HepG2 (cell line): ENCODE results near the gene FAS. TPM values are rescaled to one million over a fixed set of nuclear protein-coding genes. Genes with fewer than 3 reads are reported as not detected.

ENCODE experiments used
- ATAC-seq: fragments of 200-7000 bp; cut with Tn5 transposase; 3 replicates; pipeline ENCODE4 v1.9.1; 2020; ENCODE audit warnings: mild to moderate bottlenecking, moderate library complexity
- BruUV-seq: library from RNA; stranded (reverse); fragments of 400-500 nt; replicated peaks from 2 replicates; lab custom pipeline; 2021; lab: Mats Ljungman, UMichigan
- CTCF ChIA-PET: fragments of 300-600 bp; formaldehyde crosslinking; extraction: SDS; loops from one replicate; lab custom pipeline; 2021; ENCODE audit warnings: low total read pairs, inconsistent platforms, low intra/inter-chr PET ratio; lab: Yijun Ruan, JAX
- POLR2A ChIA-PET: fragments of 350-600 bp; sonication (Branson Sonifier 250); formaldehyde crosslinking; loops from one replicate; lab custom pipeline; 2020; ENCODE audit warnings: antibody characterized with exemption, inconsistent platforms; lab: Yijun Ruan, JAX
- DNase-seq: peaks from one replicate; pipeline ENCODE4 v3.0.0-alpha.2; 2015; ENCODE audit warnings: low spot score
- FAIRE-seq: peaks from 3 replicates; lab custom pipeline; 2011; peaks lifted over from hg19 to GRCh38; lab: Jason Lieb, UNC
- H2AFZ ChIP-seq: one replicate; pipeline ENCODE4 v1.6.1; 2011; ENCODE audit warnings: low read length, inconsistent platforms
- H3K27ac ChIP-seq: fragments of 300-600 bp; 3 replicates; pipeline ENCODE4 v1.8.0; 2011; ENCODE audit warnings: mixed run types, mild to moderate bottlenecking, mixed read lengths, low read length, inconsistent platforms; ENCODE audit not compliant: insufficient read depth; ENCODE audit errors: extremely low read length
- H3K27me3 ChIP-seq, 2 experiments: fragments of 200-600 bp in 1 of 2; 2 replicates in 1 of 2; 3 replicates in 1 of 2; pipeline versions ENCODE4 v1.6.0 to v1.8.0; 2011; ENCODE audit warnings: low read length in 2 of 2, mild to moderate bottlenecking in 2 of 2, moderate library complexity in 2 of 2, inconsistent platforms in 1 of 2; ENCODE audit not compliant: insufficient read depth in 2 of 2, control insufficient read depth in 1 of 2
- H3K36me3 ChIP-seq, 2 experiments: fragments of 200-600 bp in 1 of 2; replicated peaks in 1 of 2; 2 replicates in 1 of 2; 3 replicates in 1 of 2; pipeline versions ENCODE4 v1.5.1 to v1.8.0; 2011; ENCODE audit warnings: low read length in 2 of 2, inconsistent platforms in 1 of 2; ENCODE audit not compliant: insufficient read depth in 2 of 2, control insufficient read depth in 1 of 2
- H3K4me1 ChIP-seq: 2 replicates; pipeline ENCODE4 v1.5.1; 2012; ENCODE audit warnings: low read length, inconsistent platforms; ENCODE audit not compliant: insufficient read depth
- H3K4me2 ChIP-seq: 2 replicates; pipeline ENCODE4 v1.6.0; 2011; ENCODE audit warnings: low read depth, low read length, inconsistent platforms
- H3K4me3 ChIP-seq, 3 experiments: fragments of 200-600 bp in 1 of 3; sonication (generic), shearing (Covaris generic) in 1 of 3; replicated peaks in 1 of 3; 2 replicates each; pipeline ENCODE4 v1.5.1; 2011 to 2016; ENCODE audit warnings: low read length in 3 of 3, inconsistent platforms in 2 of 3, low read depth in 2 of 3, mild to moderate bottlenecking in 2 of 3, control low read depth in 1 of 3, mixed read lengths in 1 of 3; ENCODE audit not compliant: insufficient read depth in 1 of 3
- H3K79me2 ChIP-seq: one replicate; pipeline ENCODE4 v1.6.1; 2011; ENCODE audit warnings: low read length, inconsistent platforms; ENCODE audit not compliant: insufficient read depth
- H3K9ac ChIP-seq: 2 replicates; pipeline ENCODE4 v1.6.0; 2011; ENCODE audit warnings: mild to moderate bottlenecking, low read depth, low read length, inconsistent platforms; ENCODE audit not compliant: insufficient read depth
- H3K9me3 ChIP-seq: 2 replicates; pipeline ENCODE4 v1.5.1; 2012; ENCODE audit warnings: mild to moderate bottlenecking, low read length
- H4K20me1 ChIP-seq: 2 replicates; pipeline ENCODE4 v1.6.0; 2011; ENCODE audit warnings: inconsistent platforms, mild to moderate bottlenecking, low read length, moderate library complexity; ENCODE audit not compliant: insufficient read depth
- BHLHE40 ChIP-seq: IDR thresholded peaks from 2 replicates; pipeline ENCODE4 v1.6.1; 2011; ENCODE audit warnings: low read length, improper control_type of control experiment
- CBFB ChIP-seq: sonication (generic); formaldehyde crosslinking; IDR thresholded peaks from 2 replicates; pipeline ENCODE4 v1.4.0; 2020; ENCODE audit warnings: missing genetic modification reagents
- JARID2 ChIP-seq: sonication (generic); formaldehyde crosslinking; IDR thresholded peaks from 2 replicates; pipeline ENCODE4 v1.8.1; 2023; ENCODE audit warnings: missing genetic modification reagents, inconsistent platforms; ENCODE audit not compliant: insufficient replicate concordance
- MEIS1 ChIP-seq: sonication (generic); formaldehyde crosslinking; IDR thresholded peaks from 2 replicates; pipeline ENCODE4 v1.9.0; 2021; ENCODE audit warnings: mild to moderate bottlenecking, missing genetic modification reagents, moderate library complexity, borderline replicate concordance
- NBN ChIP-seq: fragments of 450-650 bp; conservative IDR thresholded peaks from 2 replicates; pipeline ENCODE4 v1.6.1; 2017
- SP1 ChIP-seq, 2 experiments: fragments of 450-650 bp in 1 of 2; sonication (generic) in 1 of 2; formaldehyde crosslinking in 1 of 2; IDR thresholded peaks; 2 replicates each; pipeline versions ENCODE4 v1.4.0 to v1.6.1; 2016 to 2020; ENCODE audit warnings: missing genetic modification reagents in 1 of 2
- ZNF101 ChIP-seq: sonication (generic); formaldehyde crosslinking; IDR thresholded peaks from 2 replicates; pipeline ENCODE4 v1.4.0; 2020; ENCODE audit warnings: mild to moderate bottlenecking, low read depth, missing genetic modification reagents, borderline replicate concordance
- ZNF251 ChIP-seq: sonication (generic); formaldehyde crosslinking; IDR thresholded peaks from 2 replicates; pipeline ENCODE4 v1.9.0; 2021; ENCODE audit warnings: mild to moderate bottlenecking, missing genetic modification reagents
- ZSCAN31 ChIP-seq: sonication (generic); formaldehyde crosslinking; IDR thresholded peaks from 2 replicates; pipeline ENCODE4 v1.5.0; 2020; ENCODE audit warnings: low read depth, mild to moderate bottlenecking, missing genetic modification reagents
- WGBS: methylation state at CpG from one replicate; pipeline ENCODE4 v1.1.6; 2017; ENCODE audit warnings: low lambda C conversion rate; 5-methylcytosine and 5-hydroxymethylcytosine counted together
- in situ Hi-C: cut with HindIII; loops from 2 replicates; pipeline ENCODE4 v1.10.0; 2017; ENCODE audit warnings: low pct_unique_long_range_greater_than_20kb; ENCODE audit not compliant: extremely low pct_ligation_motif_present
- intact Hi-C: fragments of 100-400 bp; cut with micrococcal nuclease; formaldehyde crosslinking; loops from one replicate; pipeline ENCODE4 v1.10.0; 2022; ENCODE audit not compliant: unreplicated experiment
- polyA plus RNA-seq, 8 experiments: library from polyadenylated mRNA; depleted of rRNA in 3 of 8; stranded (reverse) in 7 of 8; unstranded in 1 of 8; fragments of >200 nt; fragmentation: Illumina TruSeq in 4 of 8; extraction: Trizol in 4 of 8; gene quantifications; 2 replicates each; pipeline versions ENCODE4 v1.2.1 to v1.2.3, GENCODE V29; 2011 to 2016; ENCODE audit warnings: low read depth in 4 of 8, missing spikeins in 1 of 8, mixed read lengths in 1 of 8; ENCODE audit not compliant: insufficient read depth in 1 of 8
- total RNA-seq, 5 experiments: library from RNA; depleted of rRNA; stranded (reverse); fragments of >200 nt; fragmentation: Illumina TruSeq; extraction: Trizol; gene quantifications; 2 replicates each; pipeline ENCODE4 v1.2.3, GENCODE V29; 2016; ENCODE audit warnings: low read depth in 1 of 5
- TF ChIP-seq, protein P1 (sequence below): sonication (generic); formaldehyde crosslinking; IDR thresholded peaks from 2 replicates; pipeline ENCODE4 v1.4.0; 2020; ENCODE audit warnings: mild to moderate bottlenecking, missing genetic modification reagents
- TF ChIP-seq, protein P2 (sequence below): sonication (generic); formaldehyde crosslinking; IDR thresholded peaks from 2 replicates; pipeline ENCODE4 v1.4.0; 2020; ENCODE audit warnings: mild to moderate bottlenecking, missing genetic modification reagents, borderline replicate concordance

FAS gene
- total and polyA plus RNA-seq, 2 of the 13 experiments (the other 11 are each of a cell fraction or from before 2014, with no cell fraction given): 5.9 to 17.9 TPM

DNA sequence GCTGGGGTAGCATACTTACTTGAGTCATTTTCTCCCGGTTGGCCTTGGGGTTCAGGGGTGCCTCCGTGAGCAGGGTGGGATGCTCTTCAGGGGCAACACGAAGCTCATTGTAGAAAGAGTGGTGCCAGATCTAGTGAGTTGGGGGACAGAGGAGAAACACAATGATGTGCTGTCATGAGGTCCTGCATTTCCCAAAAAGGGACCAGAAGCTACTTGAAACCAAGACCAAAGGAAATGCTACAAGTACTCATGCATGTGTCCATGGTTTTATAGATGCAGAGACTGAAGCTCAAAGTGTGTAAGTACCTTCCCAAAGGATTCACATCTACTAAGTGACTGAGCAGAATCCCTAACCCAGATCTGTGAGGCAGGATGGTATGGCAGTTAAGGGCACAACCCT is 46.8 kb upstream of the FAS start:
- POLR2A ChIA-PET: no interaction called here
- intact Hi-C loops: no loop called here
- Histone ChIP-seq H3K36me3 (peaks cover 1 to 3% of the 10 kb centered on the region in 2 experiments; a peak in 1 of 5 replicates), H3K27me3 (no peaks in the 10 kb centered on the region), H3K9me3 (no peaks in the 10 kb centered on the region), H2AFZ (no peak overlapping the region), H3K9ac (no peak overlapping the region), H3K79me2 (no peaks in the 10 kb centered on the region), H3K4me3 (no peak overlapping the region), H3K4me2 (no peak overlapping the region), H3K4me1 (no peaks in the 10 kb centered on the region), H4K20me1 (no peaks in the 10 kb centered on the region), H3K27ac (no peak overlapping the region)
- no peak for FAIRE-seq
- WGBS: 85% methylated on average over 3 of the region's 3 CpGs
- in situ Hi-C loops: no loop called here
- no TSS peak for BruUV-seq
- ATAC-seq: no peak
- CTCF ChIA-PET: no interaction called here
- DNase-seq: no peak
- TF ChIP-seq JARID2: no peak
- TF ChIP-seq ZSCAN31 (CRISPR knock-in tag): no peak
- TF ChIP-seq BHLHE40: no peak
- no peak for TF ChIP-seq ZNF251 (CRISPR knock-in tag)
- no peak for TF ChIP-seq SP1 (IDR thresholded peaks at IDR 0.05)
- TF ChIP-seq SP1 (CRISPR knock-in tag; IDR thresholded peaks at IDR 0.05): no peak
- TF ChIP-seq, protein P1, sequence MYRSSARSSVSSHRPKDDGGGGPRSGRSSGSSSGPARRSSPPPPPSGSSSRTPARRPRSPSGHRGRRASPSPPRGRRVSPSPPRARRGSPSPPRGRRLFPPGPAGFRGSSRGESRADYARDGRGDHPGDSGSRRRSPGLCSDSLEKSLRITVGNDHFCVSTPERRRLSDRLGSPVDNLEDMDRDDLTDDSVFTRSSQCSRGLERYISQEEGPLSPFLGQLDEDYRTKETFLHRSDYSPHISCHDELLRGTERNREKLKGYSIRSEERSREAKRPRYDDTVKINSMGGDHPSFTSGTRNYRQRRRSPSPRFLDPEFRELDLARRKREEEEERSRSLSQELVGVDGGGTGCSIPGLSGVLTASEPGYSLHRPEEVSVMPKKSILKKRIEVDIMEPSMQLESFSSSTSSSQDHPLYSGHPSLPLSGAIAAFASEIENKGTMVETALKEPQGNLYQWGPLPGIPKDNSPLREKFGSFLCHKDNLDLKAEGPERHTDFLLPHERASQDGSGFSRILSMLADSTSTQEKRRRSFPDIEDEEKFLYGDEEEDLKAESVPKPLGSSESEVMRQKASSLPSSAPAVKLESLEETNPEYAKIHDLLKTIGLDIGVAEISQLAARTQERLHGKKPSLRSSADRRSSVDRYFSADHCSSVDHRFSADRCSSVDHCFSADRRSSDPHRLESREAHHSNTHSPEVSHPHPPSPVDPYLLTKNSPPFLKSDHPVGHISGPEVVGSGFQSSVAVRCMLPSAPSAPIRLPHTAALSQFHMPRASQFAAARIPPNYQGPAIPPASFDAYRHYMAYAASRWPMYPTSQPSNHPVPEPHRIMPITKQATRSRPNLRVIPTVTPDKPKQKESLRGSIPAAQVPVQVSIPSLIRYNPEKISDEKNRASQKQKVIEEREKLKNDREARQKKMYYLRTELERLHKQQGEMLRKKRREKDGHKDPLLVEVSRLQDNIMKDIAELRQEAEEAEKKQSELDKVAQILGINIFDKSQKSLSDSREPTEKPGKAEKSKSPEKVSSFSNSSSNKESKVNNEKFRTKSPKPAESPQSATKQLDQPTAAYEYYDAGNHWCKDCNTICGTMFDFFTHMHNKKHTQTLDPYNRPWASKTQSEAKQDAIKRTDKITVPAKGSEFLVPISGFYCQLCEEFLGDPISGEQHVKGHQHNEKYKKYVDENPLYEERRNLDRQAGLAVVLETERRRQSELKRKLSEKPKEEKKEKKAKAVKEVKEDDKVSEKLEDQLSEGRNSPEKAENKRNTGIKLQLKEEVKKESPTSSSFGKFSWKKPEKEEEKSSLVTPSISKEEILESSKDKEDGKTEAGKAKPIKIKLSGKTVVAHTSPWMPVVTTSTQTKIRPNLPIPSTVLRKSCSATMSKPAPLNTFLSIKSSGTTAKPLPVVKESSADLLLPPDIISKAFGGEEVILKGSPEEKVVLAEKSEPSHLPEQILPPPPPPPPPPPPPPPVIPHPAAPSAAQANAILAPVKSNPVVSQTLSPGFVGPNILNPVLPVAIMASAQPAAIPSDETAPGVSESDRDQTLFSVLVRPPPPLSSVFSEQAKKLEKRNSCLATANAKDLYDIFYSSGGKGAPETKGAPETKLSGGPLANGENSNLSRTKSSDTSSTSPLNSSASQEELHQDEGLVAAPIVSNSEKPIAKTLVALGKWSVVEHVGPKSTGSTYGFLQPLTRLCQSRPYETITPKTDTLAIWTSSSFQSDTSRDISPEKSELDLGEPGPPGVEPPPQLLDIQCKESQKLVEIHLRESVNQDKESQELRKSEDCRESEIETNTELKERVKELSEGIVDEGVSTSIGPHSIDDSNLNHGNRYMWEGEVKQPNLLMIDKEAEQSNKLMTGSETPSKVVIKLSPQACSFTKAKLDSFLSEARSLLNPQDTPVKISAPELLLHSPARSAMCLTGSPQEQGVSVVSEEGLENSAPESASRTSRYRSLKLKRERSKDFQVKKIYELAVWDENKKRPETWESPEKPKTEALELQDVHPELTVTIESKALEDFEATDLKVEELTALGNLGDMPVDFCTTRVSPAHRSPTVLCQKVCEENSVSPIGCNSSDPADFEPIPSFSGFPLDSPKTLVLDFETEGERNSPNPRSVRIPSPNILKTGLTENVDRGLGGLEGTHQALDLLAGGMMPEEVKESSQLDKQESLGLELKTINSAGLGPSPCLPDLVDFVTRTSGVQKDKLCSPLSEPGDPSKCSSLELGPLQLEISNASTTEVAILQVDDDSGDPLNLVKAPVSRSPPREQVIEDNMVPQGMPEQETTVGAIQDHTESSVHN: no peak
- no peak for TF ChIP-seq ZNF101 (CRISPR knock-in tag)
- TF ChIP-seq CBFB: no peak
- no peak for TF ChIP-seq NBN
- no peak for TF ChIP-seq MEIS1 (CRISPR knock-in tag)
- TF ChIP-seq, protein P2, sequence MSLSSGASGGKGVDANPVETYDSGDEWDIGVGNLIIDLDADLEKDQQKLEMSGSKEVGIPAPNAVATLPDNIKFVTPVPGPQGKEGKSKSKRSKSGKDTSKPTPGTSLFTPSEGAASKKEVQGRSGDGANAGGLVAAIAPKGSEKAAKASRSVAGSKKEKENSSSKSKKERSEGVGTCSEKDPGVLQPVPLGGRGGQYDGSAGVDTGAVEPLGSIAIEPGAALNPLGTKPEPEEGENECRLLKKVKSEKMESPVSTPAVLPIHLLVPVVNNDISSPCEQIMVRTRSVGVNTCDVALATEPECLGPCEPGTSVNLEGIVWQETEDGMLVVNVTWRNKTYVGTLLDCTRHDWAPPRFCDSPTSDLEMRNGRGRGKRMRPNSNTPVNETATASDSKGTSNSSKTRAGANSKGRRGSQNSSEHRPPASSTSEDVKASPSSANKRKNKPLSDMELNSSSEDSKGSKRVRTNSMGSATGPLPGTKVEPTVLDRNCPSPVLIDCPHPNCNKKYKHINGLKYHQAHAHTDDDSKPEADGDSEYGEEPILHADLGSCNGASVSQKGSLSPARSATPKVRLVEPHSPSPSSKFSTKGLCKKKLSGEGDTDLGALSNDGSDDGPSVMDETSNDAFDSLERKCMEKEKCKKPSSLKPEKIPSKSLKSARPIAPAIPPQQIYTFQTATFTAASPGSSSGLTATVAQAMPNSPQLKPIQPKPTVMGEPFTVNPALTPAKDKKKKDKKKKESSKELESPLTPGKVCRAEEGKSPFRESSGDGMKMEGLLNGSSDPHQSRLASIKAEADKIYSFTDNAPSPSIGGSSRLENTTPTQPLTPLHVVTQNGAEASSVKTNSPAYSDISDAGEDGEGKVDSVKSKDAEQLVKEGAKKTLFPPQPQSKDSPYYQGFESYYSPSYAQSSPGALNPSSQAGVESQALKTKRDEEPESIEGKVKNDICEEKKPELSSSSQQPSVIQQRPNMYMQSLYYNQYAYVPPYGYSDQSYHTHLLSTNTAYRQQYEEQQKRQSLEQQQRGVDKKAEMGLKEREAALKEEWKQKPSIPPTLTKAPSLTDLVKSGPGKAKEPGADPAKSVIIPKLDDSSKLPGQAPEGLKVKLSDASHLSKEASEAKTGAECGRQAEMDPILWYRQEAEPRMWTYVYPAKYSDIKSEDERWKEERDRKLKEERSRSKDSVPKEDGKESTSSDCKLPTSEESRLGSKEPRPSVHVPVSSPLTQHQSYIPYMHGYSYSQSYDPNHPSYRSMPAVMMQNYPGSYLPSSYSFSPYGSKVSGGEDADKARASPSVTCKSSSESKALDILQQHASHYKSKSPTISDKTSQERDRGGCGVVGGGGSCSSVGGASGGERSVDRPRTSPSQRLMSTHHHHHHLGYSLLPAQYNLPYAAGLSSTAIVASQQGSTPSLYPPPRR (CRISPR knock-in tag): no peak
